Measurements from ENCODE around the gene SLC6A17.

The SLC6A17 gene

GRCh38 chr1:110130989-110131388 is 19.3 kb upstream of the SLC6A17 start:
- H3K9ac ChIP-seq (ENCODE audit: insufficient read length), result no peak overlapping the region
- no peak overlapping the region for H3K27ac ChIP-seq
- no peak overlapping the region for H3K4me3 ChIP-seq
- H3K36me3 ChIP-seq (ENCODE audit: insufficient read depth, low read length), result no peaks in the 10 kb centered on the region
- H3K9me3 ChIP-seq (ENCODE audit: low read depth, low read length), result no peaks in the 10 kb centered on the region
- TF ChIP-seq POLR2AphosphoS5 (IDR thresholded peaks at IDR 0.05; ENCODE audit: borderline replicate concordance, low read depth, low read length) (no peak), FOXP2 (optimal IDR thresholded peaks at IDR 0.05; ENCODE audit: control extremely low read depth, extremely low read length, insufficient read depth) (no peak), EZH2 (IDR thresholded peaks at IDR 0.05) (no peak)
- DNase-seq (ENCODE audit: low read depth, low spot score), result no peak

- no peak for TF ChIP-seq FOXP2 (optimal IDR thresholded peaks at IDR 0.05; ENCODE audit: control extremely low read depth, extremely low read length, insufficient read depth)
- Histone ChIP-seq H3K9ac (ENCODE audit: insufficient read length) (no peak overlapping the region), H3K27ac (no peak overlapping the region), H3K36me3 (ENCODE audit: insufficient read depth, low read length) (no peaks in the 10 kb centered on the region), H3K9me3 (ENCODE audit: low read depth, low read length) (no peaks in the 10 kb centered on the region), H3K4me3 (no peak overlapping the region)
- DNase-seq (ENCODE audit: low read depth, low spot score), result no peak
Observed at GRCh38 chr1:110132682-110133081, 17.6 kb upstream of the SLC6A17 start.

GRCh38 chr1:110133436-110133835 is 16.9 kb upstream of the SLC6A17 start:
- no peak for DNase-seq (ENCODE audit: low read depth, low spot score)
- TF ChIP-seq POLR2AphosphoS5 (IDR thresholded peaks at IDR 0.05; ENCODE audit: borderline replicate concordance, low read depth, low read length) (no peak), FOXP2 (optimal IDR thresholded peaks at IDR 0.05; ENCODE audit: control extremely low read depth, extremely low read length, insufficient read depth) (no peak), EZH2 (IDR thresholded peaks at IDR 0.05) (no peak)
- H3K36me3 ChIP-seq (ENCODE audit: insufficient read depth, low read length), result no peaks in the 10 kb centered on the region
- no peak overlapping the region for H3K4me3 ChIP-seq
- H3K27ac ChIP-seq, result no peak overlapping the region
- H3K9ac ChIP-seq (ENCODE audit: insufficient read length), result no peak overlapping the region
- no peaks in the 10 kb centered on the region for H3K9me3 ChIP-seq (ENCODE audit: low read depth, low read length)

GRCh38 chr1:110134050-110134595 is 16.2 kb upstream of the SLC6A17 start:
- Histone ChIP-seq H3K9me3 (ENCODE audit: low read depth, low read length) (no peaks in the 10 kb centered on the region), H3K9ac (ENCODE audit: insufficient read length) (no peak overlapping the region), H3K27ac (no peak overlapping the region), H3K36me3 (ENCODE audit: insufficient read depth, low read length) (no peaks in the 10 kb centered on the region), H3K4me3 (no peak overlapping the region)
- DNase-seq (ENCODE audit: low read depth, low spot score), result no peak
- no peak for TF ChIP-seq FOXP2 (optimal IDR thresholded peaks at IDR 0.05; ENCODE audit: control extremely low read depth, extremely low read length, insufficient read depth)

DNA sequence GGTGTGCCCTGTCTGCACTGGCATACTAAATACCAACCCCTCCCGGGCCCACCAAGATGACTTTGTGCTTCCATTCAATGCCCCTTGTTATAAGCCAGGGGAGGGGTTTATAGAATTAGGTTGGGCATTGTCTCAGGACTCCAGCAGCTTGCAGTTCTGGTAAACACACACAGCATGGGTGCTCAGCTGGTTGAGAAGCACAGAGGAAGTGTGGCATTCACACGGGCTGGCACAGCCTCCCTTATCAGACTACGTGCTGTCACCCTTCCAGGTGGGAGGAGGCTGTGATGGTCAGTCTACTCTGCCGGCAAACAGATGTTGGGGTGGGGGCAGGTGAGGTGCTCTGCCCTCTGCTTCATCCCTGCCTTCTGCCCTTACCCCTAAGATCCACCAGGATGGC is 15.0 kb upstream of the SLC6A17 start:
- TF ChIP-seq EZH2 (IDR thresholded peaks at IDR 0.05) (no peak), FOXP2 (optimal IDR thresholded peaks at IDR 0.05; ENCODE audit: control extremely low read depth, extremely low read length, insufficient read depth) (no peak), POLR2AphosphoS5 (IDR thresholded peaks at IDR 0.05; ENCODE audit: borderline replicate concordance, low read depth, low read length) (no peak)
- no peak for DNase-seq (ENCODE audit: low read depth, low spot score)
- no peaks in the 10 kb centered on the region for H3K9me3 ChIP-seq (ENCODE audit: low read depth, low read length)

GRCh38 chr1:110135666-110136065 is 14.6 kb upstream of the SLC6A17 start:
- no peak for DNase-seq (ENCODE audit: low read depth, low spot score)
- TF ChIP-seq EZH2 (IDR thresholded peaks at IDR 0.05), result no peak
- Histone ChIP-seq H3K9me3 (ENCODE audit: low read depth, low read length) (no peaks in the 10 kb centered on the region), H3K9ac (ENCODE audit: insufficient read length) (no peak overlapping the region), H3K36me3 (ENCODE audit: insufficient read depth, low read length) (no peaks in the 10 kb centered on the region), H3K4me3 (no peak overlapping the region), H3K27ac (no peak overlapping the region)

More for the DNA sequence above, 15.0 kb upstream of the SLC6A17 start:
- Histone ChIP-seq H3K4me3 (no peak overlapping the region), H3K27ac (no peak overlapping the region), H3K36me3 (ENCODE audit: insufficient read depth, low read length) (no peaks in the 10 kb centered on the region), H3K9ac (ENCODE audit: insufficient read length) (no peak overlapping the region)

- no peak for DNase-seq (ENCODE audit: low read depth, low spot score)
- H3K36me3 ChIP-seq (ENCODE audit: insufficient read depth, low read length), result no peaks in the 10 kb centered on the region
- TF ChIP-seq EZH2 (IDR thresholded peaks at IDR 0.05), result no peak
- TF ChIP-seq FOXP2 (optimal IDR thresholded peaks at IDR 0.05; ENCODE audit: control extremely low read depth, extremely low read length, insufficient read depth), result no peak
- TF ChIP-seq POLR2AphosphoS5 (IDR thresholded peaks at IDR 0.05; ENCODE audit: borderline replicate concordance, low read depth, low read length), result no peak
- H3K27ac ChIP-seq, result no peak overlapping the region
- no peak overlapping the region for H3K9ac ChIP-seq (ENCODE audit: insufficient read length)
- H3K4me3 ChIP-seq, result no peak overlapping the region
- no peaks in the 10 kb centered on the region for H3K9me3 ChIP-seq (ENCODE audit: low read depth, low read length)
Observed at GRCh38 chr1:110136911-110137310, 13.4 kb upstream of the SLC6A17 start.

GRCh38 chr1:110138956-110139355 is 11.3 kb upstream of the SLC6A17 start:
- H3K36me3 ChIP-seq (ENCODE audit: insufficient read depth, low read length), result no peaks in the 10 kb centered on the region
- no peak for DNase-seq (ENCODE audit: low read depth, low spot score)
- no peak overlapping the region for H3K4me3 ChIP-seq
- TF ChIP-seq POLR2AphosphoS5 (IDR thresholded peaks at IDR 0.05; ENCODE audit: borderline replicate concordance, low read depth, low read length), result no peak
- no peak for TF ChIP-seq FOXP2 (optimal IDR thresholded peaks at IDR 0.05; ENCODE audit: control extremely low read depth, extremely low read length, insufficient read depth)
- TF ChIP-seq EZH2 (IDR thresholded peaks at IDR 0.05), result no peak
- no peak overlapping the region for H3K9ac ChIP-seq (ENCODE audit: insufficient read length)
- H3K27ac ChIP-seq, result no peak overlapping the region
- no peaks in the 10 kb centered on the region for H3K9me3 ChIP-seq (ENCODE audit: low read depth, low read length)

- Histone ChIP-seq H3K4me3 (no peak overlapping the region), H3K36me3 (ENCODE audit: insufficient read depth, low read length) (no peaks in the 10 kb centered on the region), H3K27ac (no peak overlapping the region), H3K9me3 (ENCODE audit: low read depth, low read length) (no peaks in the 10 kb centered on the region), H3K9ac (ENCODE audit: insufficient read length) (no peak overlapping the region)
- DNase-seq (ENCODE audit: low read depth, low spot score), result no peak
- no peak for TF ChIP-seq FOXP2 (optimal IDR thresholded peaks at IDR 0.05; ENCODE audit: control extremely low read depth, extremely low read length, insufficient read depth)
- TF ChIP-seq POLR2AphosphoS5 (IDR thresholded peaks at IDR 0.05; ENCODE audit: borderline replicate concordance, low read depth, low read length), result no peak
- no peak for TF ChIP-seq EZH2 (IDR thresholded peaks at IDR 0.05)
Observed at GRCh38 chr1:110144366-110144765, 5.9 kb upstream of the SLC6A17 start.

Data from SK-N-MC (cell line).